HG02938 (cell line): ENCODE results near the gene KATNA1.

Experiments
- ATAC-seq: cut with Tn5 transposase; IDR thresholded peaks from one replicate; pipeline ENCODE4 v1.9.1; 2021; ENCODE audit warnings: mild to moderate bottlenecking, moderate library complexity; ENCODE audit not compliant: unreplicated experiment

The KATNA1 gene

DNA sequence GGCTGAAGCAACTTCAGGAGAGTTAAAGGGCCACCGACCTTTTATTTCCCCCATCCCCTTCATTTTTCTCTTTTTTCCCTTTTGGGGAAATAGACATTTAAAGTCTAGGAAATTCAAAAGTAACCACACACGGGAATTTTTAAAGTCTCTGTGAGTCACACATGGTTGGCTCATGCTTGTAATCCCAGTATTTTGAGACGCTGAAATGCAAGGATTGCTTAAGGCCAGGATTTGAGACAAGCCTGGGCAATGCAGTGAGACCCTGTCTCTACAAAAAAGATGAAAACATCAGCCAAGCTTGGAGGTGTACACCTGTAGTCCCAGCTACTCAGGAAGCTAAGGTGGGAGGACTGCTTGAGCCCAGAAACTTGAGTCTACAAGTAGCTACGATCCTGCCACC lies 34.2 kb downstream of the KATNA1 start:
- no peak for ATAC-seq

- ATAC-seq = no peak
These were observed 40.0 kb downstream of the KATNA1 start for GRCh38 chr6:149608381-149608982.

DNA sequence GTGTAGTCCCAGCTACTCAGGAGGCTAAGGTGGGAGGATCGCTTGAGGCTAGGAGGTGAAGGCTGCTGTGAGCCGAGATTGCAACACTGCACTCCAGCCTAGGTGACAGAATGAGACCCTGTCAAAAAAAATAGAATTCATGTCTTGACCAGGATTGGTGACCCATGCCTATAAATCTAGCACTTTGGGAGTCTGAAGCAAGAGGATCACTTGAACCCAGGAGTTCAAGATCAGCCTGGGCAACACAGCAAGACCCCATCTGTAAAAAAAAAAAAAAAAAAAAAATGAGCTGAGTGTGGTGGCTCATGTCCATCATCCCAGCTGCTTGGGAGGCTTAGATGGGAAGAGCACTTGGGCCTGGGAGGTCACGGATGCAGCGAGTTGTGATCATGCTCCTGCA lies 48.0 kb downstream of the KATNA1 start:
- ATAC-seq = no peak

GRCh38 chr6:149593408-149593807 lies 55.1 kb downstream of the KATNA1 start:
- ATAC-seq = no peak

GRCh38 chr6:149592983-149593382 lies 55.5 kb downstream of the KATNA1 start:
- no peak for ATAC-seq

DNA sequence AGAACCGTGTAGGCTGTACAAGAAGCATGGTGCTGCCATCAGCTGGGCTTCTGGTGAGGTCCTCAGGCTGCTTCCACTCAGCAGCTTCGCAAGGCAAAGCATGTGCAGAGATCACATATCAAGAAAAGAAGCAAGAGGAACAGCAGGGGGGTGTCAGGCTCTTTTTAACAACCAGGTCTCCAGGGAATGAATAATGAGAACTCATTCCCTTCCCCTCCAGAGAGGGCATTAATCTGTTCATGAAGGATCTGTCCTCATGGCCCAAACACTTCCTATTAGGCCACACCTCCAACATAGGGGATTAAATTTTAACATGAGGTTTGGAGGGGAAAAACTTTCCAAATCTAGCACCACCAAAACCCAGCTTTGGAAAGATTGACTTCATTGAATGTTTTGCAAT lies 62.4 kb downstream of the KATNA1 start:
- ATAC-seq = no peak

- ATAC-seq = no peak
These were observed 67.2 kb downstream of the KATNA1 start for GRCh38 chr6:149581349-149581748.

GRCh38 chr6:149580880-149581279 lies 67.6 kb downstream of the KATNA1 start:
- ATAC-seq = no peak

- no peak for ATAC-seq
These were observed 80.4 kb downstream of the KATNA1 start for GRCh38 chr6:149567945-149568585.

DNA sequence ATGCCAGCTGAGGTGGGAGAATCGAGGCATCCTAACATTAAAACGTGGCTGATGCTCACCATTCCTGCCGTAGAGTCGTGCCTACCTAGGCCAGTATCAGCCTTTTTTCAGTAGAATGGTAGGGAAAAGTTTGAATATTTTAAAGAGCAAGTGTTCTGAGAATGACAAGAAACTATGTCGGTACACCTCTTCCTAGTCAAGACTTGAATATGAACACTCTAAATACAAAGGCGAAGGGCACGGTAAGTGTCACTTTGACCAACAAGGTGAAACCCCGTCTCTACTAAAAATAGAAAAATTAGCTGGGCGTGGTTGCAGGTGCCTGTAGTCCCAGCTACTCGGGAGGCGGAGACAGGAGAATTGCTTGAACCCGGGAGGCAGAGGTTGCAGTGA lies 81.3 kb downstream of the KATNA1 start:
- no peak for ATAC-seq

DNA sequence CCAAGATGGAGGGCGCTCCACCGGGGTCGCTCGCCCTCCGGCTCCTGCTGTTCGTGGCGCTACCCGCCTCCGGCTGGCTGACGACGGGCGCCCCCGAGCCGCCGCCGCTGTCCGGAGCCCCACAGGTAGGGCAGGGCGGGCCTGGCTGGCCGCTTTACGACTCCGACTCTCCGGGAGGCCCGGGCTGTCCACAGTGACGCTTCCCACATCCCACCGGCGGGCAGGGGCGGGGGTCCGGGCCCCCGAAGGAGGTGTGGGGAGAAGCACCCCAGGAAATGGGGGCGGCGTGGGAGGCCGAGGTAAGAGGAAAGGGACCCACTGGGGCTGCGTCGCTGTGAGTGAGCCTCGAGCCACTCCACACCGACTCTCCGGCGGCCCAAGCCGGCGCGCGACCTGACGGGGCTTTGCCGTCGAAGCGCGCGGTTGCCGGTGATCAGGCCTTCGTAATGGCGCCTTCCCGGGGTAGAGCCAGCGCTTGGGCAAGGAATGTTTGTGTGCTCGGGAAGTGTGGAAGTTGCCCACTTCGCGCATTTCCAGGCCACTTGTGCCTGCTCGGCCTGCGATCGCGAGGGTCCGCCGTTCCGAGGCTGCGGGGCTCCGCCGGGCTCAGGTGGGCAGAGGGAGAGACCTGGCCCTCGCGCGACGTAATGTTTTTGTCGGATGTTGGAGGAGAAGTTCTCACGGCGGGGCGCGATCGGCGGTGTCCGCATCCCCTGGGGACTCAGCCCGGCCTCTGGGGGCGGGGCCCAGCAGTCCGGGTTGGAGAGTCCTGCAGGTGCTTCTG lies 81.9 kb downstream of the KATNA1 start:
- peak; percentile 11 for ATAC-seq

- peak; percentile 76 for ATAC-seq
These were observed 82.7 kb downstream of the KATNA1 start, which contains the start of gene GINM1 for GRCh38 chr6:149565527-149566409. Gene GINM1 (plus strand): TSS chr6:149566375. CDS start chr6:149566415, 40 bp downstream.

DNA sequence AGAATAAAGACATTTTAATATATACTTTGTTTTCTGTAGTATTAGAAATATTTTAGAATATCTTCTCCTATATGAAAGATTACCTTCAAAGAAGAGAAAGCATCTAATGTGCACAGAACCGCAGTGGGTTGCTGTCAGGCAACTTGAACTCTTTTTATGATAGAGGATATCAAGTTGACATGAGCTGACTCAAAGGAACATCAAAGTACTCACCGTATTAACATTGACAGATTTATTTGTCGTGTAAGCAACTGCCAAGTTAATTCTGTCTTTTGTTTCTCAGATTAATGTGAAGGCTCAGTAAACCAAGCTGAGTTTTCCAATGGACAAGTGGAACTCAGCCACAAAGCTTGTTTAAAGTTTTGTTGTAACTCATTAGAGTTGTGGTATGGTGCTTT lies 84.6 kb downstream of the KATNA1 start:
- no peak for ATAC-seq

DNA sequence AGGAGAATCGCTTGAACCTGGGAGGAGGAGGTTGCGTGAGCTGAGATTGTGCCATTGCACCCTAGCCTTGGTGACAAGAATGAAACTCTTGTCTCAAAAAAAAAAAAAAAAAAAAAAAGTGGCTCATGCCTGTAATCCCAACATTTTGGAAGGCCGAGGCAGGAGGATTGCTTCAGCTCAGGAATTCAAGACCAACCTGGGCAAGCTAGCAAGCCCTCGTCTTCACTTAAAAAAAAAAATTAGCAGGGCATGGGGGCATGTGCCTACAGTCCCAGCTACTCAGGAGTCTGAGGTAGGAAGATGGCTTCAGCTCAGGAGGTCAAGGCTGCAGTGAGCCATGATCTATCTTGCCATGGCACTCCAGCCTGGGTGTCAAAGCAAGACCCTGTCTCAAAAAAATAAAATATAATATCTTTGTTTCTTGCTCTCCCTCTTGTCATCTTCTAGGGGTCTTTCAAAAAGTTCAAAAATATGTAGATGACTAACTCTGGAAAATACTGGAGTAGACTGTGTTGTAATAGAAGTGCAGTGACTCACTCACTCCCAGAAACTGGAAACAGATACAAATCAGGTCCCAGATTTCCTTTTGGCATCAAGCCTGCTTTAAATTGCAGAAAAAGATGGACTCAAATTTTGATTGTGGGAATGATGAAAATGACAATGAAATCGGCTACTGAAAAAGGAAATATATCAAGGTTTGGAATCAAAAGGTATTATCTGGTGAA lies 85.1 kb downstream of the KATNA1 start:
- no peak for ATAC-seq

- no peak for ATAC-seq
These were observed 87.8 kb downstream of the KATNA1 start for GRCh38 chr6:149560736-149561135.

GRCh38 chr6:149559389-149559788 lies 89.1 kb downstream of the KATNA1 start:
- no peak for ATAC-seq

GRCh38 chr6:149558029-149558428 lies 90.5 kb downstream of the KATNA1 start:
- ATAC-seq = no peak

- ATAC-seq = no peak
These were observed 96.6 kb downstream of the KATNA1 start for GRCh38 chr6:149551920-149552319.

DNA sequence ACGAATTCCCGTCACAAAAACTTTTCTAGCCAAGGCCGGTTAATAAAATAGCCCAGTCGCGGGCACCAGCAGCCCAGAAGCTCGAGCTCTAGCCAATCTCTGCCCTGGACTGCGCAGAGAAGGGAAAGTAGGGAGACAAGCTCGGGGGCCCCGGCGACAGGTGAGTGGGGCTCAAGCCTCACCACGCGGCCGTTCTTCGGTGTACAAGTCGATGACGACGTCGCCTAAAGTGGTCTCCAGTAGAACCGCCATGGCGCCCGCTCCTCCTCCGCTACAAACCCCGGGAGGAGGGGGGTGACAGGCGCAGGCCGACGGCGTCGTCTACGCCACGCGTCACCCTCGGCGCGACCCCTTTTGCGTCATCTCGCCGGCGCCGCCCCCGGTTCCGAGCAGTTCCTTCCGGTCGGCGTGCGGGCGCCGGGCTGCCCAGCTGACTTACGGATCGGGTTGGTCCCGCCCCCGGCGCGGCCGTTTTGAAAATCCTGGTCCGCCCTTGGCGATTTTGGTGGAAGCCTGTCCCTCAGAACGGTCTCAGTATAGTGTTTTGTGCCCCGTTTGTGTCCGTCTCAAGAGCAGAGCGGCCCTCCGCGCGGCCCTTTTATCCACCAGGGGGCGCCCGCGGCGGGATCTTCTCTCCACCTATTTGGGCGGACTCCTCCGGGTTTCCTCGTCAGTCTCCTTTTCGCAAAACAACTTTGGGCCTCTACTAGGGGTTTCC lies 102.6 kb downstream of the KATNA1 start, which contains the start of gene PPIL4:
Gene PPIL4 (minus strand): TSS at position 290 of the 718 bp plus-strand sequence. CDS start 38 bp downstream, at position 252.
- ATAC-seq = peak; percentile 76
